EH (cell line): Measurements from ENCODE around the gene SETX.
"Not testable (repeated sequence)": the region's sequence is repeated elsewhere in the genome, so short reads cannot be mapped to it uniquely, and the experiment has no call there.

Experiments used
- DNase-seq: peaks from one replicate; pipeline ENCODE4 v3.0.0-alpha.2; 2015; ENCODE audit warnings: low read depth

SETX gene

DNA sequence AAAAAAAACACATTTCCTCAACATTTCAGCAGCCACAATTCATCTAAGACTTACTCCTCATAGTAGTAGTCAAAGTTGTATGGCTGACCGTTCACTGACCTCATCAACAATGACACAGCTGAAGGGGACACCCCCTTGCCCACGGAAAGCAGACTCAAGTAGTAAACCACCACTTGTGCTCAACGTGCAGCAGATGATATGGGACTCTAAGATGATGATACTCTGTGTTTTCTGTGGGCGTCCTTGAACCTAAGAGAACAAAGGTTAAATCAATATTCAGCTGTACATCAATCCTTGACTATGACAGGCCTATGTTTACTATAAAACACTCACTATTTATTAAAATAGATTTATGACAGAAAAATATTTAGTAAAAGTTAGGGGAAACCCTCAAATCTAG is 71.6 kb downstream of the SETX start:
- no peak for DNase-seq

DNA sequence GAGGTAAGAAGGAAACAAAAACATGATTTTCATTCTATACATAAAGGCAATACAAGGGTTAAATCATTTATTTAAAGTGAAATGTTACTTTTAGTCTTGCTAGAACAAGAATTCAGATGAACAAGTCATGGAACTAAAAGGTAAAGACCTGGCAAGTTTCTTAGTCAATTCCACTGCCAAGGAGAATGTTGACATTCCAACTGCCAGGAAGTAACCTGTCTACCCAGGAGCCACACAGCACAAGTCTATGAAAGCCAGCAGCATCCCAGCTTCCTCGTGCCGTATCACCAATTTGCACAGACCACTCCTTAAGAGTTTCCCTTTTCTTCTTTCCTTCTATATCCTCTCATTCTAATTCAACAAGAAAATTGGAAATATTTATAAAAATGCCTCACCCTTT is 79.9 kb downstream of the SETX start:
- DNase-seq: no peak

DNA sequence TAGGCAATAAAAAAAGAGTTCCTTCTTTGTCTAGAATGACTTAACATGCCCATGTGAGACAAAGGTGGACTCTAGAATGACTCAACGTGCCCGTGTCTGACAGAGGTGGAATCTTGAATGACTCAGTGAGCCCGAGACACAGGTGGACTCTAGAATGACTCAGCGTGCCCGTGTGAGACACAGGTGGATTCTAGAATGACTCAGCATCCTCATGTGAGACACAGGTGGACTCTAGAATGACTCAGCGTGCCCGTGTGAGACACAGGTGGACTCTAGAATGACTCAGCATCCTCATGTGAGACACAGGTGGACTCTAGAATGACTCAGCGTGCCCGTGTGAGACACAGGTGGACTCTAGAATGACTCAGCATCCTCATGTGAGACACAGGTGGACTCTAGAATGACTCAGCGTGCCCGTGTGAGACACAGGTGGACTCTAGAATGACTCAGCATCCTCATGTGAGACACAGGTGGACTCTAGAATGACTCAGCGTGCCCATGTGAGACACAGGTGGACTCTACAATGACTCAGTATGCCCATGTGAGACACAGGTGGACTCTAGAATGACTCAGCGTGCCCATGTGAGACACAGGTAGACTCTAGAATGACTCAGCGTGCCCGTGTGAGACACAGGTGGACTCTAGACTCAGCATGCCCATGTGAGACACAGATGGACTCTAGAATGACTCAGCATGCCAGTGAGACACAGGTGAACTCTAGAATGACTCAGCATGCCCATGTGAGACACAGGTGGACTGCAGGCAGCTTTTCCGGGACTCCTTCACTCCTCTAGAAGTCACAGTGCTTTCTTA is 84.9 kb downstream of the SETX start:
- DNase-seq: not testable (repeated sequence)

DNA sequence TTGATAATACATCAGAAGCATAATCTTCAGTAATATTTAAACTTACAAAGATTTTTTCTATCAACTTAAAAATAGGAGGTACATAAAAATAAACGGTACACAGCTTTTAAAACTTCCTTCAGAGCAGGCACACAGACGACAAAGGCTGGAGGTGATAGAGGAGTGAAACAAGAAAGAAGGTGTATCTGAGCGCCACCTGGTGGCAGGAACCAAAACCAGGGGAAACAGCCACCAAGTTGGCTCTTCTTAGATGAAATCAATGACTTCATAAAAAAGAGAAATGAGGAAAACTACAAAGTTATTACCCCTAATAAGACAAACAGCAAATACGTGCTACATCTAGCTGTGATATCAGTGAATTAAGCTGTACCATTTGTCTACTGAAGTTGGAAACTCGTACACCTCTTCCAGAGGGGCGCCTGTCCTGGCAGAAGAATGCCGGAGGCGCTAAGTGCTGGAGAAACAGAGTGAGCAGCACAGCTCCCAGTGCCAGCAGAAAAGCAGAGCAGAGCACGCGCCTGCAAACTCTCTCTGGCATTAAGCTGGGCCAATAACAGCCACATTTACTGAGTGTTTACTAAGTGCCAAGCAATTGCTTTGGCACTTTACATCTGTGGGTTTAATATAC is 85.9 kb downstream of the SETX start:
- DNase-seq: peak; percentile 67

DNA sequence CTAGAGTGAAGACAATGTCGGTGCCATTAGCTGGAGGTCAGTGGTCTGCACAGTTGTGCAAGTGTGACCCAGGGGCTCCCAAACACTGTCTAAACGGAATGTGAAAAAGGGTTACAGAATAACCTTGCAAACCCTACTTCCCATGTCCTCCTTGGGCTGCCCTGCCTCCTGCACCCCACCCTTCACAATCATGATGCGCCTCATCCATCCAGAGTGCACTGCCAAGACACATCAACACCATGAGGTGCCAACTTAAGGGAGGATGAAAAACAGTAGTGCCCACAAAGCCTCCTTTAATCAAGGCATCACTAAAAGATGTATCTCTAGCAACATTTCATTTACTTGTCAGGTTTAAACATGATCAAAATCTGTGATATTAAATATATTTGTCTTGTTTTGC is 87.1 kb downstream of the SETX start:
- DNase-seq: no peak

DNA sequence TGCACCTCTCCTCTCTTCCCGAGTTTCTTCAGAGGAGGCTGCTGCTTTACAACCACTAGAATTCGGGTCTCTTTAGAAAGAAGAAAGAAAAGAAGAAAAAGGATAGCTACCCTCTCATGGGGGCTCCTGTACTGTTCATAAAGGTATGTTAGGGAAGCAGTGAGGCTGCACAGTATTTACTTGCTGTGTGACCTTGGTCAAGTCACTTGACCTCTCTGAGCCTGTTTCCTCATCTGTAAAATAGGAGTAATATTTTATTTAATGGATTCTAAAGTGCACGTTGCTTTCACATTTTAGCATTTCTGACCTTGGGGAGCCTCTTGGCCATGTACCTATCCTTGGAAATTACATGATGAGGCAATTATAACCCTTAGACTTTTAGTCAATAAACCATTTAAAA is 88.8 kb downstream of the SETX start:
- DNase-seq: no peak

DNA sequence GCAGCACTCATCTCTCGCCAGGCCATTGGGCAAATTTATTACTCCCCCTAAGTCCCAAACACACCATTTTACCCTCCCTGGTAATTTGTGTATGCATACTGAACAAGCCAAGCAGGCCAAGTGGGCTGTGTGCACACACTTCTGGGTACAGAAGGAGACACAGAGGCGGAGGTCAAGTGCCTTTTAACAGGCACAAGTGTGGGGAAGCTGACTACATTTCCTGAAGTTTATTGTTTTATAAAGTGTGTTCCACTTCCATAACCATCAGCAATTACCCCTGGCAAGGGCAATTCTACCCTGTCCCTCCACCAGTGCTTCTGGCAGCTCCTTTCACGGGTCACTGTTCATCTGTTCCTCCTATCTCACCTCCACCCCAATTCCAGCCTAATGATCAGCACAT is 93.9 kb downstream of the SETX start:
- DNase-seq: no peak

DNA sequence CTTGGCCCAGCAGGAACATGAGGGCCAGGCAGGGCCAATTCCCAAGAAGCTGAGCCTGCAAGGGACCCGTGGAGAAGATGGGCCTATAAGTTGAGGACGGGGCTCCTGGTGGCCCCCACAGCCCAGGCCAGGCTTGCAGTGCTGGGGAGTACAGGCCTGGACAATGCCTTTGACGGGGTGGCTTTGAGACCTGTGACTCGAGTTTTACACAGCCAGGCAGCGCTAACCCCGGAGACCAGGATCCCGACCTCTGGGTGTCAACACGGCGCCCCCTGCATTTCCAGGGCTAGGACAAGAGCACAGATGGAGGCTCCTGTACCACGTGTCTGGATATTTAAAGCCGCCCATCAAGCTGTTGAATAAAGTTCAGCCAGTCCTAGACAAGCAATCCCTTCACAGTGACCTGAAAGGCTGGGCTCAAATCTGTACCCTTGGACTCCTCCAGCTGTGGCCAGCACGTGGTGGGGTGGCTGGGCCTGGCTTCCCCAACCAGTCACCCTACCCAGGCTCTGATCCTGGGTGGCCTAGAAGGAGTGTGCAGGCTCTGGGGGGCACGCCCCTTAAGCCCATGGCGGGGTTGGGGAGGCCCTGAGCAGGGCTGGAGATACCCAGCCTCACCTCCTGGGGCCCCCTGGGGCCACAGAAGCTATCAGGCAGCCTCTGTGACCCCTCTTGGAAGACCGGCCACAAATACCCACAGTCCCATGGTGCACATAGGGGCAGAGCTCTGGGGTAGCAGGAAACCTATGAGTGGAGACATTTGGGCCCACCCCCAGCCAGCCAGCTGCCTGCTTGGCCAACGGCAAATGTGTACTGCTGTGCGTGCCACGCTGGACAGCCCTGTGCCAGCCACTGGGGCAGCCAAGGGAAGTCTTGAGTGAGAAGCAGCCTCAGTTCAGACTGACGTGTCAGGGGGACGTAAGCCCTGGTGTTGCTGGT is 104.2 kb downstream of the SETX start:
- DNase-seq: no peak

DNA sequence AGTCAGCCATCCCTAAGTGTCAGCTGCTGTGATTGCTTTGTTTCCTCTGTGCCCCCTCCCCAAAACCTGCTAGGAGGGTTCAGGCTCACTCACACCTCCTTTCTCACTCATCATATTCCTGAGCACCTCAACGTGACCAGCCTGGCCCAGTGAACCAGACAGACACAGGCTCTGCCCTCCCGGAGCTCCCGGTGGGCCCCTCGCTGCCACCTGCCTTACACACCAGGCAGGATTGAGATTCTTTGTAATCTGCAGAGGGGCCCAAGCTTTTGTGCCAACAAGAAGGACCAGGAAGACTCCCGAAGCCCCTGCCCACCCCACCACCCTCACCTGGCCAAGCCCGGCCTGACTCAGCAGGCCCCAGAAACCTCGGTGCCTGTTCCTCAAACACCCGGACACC is 105.1 kb downstream of the SETX start:
- DNase-seq: no peak

DNA sequence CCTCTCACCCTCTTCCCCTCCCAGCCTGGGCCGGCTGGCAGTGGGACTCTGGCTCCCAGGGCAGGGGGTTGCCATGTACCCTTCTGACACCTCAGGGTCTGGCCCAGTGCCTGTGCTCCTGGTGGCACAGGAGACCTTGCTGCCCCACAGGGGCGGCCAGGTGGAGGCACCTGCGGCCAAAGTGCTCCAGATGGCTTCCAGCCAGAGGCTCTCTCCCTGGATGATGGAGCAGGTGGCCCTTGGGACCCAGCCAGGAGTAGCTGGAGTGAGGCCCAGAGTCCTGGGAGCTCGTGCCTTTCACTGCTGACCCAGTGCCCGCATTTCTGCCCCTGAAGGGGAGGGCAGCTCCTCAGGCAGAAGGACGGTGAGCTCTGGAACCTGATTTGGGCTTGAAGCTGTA is 105.7 kb downstream of the SETX start:
- no peak for DNase-seq

DNA sequence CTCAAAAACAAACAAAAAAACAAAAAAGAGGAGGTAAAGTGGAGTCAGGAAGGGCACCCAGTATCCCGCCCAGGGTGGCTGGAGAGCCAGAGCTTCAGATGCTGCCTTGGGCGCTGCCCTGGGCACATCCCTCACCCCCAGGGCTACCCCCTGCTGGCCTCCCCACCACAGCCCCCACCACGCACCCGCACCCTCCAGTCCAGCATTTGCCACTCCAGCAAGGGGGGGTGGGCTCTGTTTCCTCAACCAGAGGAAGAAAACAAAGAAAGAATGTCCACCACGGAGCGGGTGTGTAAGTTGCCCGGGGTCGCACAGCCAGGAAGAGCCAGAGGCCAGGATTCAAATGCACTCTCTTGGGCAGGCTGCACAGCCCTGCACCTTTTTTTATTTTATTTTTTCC is 106.8 kb downstream of the SETX start:
- DNase-seq: no peak

DNA sequence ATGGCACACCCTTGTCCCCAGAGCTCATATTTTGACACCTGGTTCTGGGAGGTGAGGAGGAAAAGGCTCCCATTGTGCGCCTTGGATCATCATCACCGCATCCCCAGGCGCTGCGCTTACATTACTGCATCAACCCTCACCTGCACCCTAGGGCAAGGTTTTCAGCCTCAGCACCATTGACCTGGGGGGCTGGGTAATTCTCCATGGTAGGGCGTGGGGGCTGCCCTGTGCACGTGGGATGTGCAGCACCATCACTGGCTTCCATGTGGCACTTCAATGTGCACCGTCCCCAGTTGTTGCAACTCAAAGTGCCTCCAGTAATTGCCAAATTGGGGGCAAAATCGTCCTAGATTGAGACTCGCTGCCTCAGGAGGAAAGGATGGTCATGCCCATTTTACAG is 109.3 kb downstream of the SETX start:
- no peak for DNase-seq

DNA sequence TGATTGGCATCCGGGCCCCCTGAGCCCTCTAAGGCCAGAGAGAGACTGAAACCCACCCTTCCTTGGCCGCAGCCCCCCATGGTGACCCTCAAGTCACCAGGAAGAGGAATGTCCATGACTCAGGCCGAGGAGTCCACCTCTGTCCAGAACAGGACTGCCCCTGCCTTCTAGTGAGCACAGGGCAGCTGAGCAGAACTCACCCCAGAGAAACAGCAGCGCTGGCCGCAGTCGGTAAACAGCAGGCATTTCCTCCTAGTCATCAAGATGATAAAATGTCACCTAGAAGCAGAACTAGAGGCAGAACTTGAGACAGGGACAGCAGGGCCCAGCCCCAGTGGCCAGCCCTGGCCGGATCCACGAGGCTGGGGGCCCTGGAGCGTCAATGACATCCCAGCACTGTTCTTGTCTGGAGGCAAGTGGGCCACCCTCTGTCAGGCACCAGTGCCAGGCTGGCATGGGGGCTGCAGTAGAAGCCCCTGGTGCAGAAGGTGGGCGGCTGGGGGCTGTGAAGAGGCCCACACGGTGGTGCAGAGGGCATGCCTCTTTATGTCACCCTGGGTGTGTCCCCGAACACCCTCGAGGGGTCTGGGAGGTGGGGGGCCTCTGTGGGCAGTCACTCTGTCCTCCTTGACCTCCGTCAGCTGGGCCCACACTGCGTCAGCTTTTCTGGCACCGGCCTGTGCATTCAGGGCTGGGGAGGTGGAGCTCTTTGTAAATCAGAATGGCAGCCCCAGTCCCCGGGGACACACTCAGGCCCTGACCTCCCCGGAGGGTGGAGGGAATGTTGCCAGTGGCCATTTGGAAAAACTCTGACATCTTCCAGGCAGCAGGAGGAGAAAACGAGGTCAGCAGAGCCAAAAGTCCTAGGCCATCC is 110.0 kb downstream of the SETX start:
- no peak for DNase-seq

DNA sequence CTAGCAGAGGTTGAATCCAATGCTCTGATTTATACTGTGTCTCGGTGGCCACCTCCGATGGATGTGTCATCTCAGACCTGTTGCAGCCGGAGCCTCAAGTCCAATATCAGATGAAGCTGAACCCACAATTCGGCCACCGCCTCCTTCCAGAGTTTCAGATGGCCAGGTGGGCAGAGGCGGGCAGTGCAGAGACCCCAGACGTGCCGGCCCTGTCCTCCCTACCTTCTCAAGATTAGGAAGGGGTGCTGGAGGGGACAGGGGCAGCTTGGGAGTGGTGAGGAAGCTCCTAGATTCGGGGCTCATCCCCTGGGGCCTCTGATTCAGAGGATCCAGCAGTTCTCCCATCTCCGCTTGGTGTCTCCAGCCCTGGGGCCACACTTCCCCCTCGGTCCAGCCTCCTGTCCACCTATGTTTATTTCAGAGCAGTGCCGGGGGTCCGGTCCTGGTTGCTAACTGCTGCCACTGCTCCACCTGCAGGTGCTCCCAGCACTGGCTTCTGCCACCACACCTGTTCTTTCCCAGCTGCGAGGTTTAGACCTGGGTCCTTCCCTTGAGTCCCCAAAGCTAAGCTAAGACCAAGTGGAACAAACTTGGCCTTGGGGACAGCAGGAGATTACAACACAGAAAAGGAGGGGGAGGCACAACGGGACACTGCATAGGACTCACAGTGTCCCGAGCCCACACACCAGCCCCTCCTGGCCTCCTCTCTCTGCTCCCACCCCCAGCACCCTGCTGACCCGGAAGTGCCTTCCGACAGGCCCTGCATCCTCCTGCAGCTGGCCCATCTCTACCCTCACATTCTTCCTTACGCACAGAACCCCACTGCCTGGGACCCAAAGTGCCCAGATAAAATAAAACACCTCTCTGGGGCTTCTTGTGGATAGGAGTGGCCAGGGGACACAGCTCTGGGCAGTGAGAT is 111.4 kb downstream of the SETX start:
- no peak for DNase-seq

DNA sequence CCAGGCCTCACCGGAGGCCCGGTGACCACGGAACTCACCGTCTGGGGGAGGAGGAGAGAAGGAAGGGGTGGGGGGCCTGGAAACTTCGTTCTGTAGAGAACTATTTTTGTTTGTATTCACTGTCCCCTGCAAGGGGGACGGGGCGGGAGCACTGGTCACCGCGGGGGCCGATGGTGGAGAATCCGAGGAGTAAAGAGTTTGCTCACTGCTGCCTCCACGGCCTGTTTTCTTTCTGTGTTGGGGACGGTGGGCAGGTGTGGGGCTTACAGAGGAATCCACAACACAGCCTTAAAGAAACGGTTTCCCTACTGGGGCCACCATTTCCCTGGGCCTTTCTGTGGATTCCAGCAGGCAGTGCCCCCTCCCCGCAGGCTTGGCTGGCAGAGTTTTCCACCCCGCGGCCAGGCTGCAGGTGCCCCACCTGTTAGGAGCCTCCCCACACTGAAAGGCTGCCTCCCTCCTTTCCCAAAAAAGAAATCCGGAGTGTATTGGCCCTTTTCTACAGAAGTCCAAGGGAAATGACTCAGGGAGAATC is 112.1 kb downstream of the SETX start:
- no peak for DNase-seq

DNA sequence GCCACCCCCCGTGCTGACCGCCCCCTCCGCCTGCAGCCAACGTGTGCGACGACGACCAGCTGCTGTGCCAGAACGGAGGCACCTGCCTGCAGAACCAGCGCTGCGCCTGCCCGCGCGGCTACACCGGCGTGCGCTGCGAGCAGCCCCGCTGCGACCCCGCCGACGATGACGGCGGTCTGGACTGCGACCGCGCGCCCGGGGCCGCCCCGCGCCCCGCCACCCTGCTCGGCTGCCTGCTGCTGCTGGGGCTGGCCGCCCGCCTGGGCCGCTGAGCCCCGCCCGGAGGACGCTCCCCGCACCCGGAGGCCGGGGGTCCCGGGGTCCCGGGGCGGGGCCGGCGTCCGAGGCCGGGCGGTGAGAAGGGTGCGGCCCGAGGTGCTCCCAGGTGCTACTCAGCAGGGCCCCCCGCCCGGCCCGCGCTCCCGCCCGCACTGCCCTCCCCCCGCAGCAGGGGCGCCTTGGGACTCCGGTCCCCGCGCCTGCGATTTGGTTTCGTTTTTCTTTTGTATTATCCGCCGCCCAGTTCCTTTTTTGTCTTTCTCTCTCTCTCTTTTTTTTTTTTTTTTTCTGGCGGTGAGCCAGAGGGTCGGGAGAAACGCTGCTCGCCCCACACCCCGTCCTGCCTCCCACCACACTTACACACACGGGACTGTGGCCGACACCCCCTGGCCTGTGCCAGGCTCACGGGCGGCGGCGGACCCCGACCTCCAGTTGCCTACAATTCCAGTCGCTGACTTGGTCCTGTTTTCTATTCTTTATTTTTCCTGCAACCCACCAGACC is 112.8 kb downstream of the SETX start:
- DNase-seq: peak; percentile 33

DNA sequence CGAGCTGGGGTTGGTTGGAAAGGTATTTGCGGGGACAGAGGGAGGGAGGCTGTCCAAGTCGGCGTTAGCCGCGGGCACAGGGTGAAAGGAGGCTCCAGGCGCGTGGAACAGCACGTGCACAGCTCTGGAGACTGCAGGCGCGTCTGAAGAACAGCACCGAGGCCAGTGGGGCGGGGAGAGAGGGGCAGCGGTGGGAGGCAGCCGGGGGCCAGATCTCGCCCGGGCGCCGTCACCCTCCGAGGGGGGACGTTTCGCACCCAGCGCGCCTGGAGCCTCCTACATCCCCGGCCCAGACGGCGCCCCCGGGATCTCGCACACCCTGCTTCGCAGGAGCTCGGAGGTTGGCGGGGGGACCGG is 113.3 kb downstream of the SETX start:
- DNase-seq: no peak

DNA sequence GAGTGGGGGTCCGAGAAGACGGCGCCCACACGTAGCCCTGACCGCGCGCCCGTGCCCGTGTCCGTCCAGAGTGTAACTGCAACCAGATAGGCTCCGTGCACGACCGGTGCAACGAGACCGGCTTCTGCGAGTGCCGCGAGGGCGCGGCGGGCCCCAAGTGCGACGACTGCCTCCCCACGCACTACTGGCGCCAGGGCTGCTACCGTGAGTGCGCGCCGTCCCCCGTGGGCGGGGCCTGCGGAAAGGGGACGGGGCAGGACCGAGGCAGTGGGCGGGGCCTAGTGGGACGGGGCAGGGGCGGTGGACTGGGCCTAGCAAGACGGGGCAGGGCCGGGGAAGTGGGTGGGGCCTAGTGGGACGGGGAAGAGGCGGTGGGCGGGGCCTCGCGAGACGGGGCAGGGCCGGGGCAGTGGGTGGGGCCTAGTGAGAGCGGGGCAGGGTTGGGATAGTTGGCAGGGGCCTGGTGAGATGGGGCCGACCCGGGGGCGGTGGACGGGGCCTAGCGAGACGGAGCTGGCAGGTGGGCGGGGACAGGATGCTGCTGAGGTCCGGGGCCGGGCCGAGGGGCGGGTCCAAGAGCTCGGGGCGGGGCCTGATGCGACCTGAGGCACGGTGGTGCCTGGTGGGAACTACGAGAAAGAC is 113.8 kb downstream of the SETX start:
- peak; percentile 92 for DNase-seq
